Fibroblast of skin of abdomen (primary cell): ENCODE results near the gene CELA2A.
"Not testable (repeated sequence)": the region's sequence is repeated elsewhere in the genome, so short reads cannot be mapped to it uniquely, and the experiment has no call there.

Experiments
- DNase-seq: peaks from one replicate; pipeline ENCODE4 v3.0.0-alpha.2; 2013

CELA2A gene

DNA sequence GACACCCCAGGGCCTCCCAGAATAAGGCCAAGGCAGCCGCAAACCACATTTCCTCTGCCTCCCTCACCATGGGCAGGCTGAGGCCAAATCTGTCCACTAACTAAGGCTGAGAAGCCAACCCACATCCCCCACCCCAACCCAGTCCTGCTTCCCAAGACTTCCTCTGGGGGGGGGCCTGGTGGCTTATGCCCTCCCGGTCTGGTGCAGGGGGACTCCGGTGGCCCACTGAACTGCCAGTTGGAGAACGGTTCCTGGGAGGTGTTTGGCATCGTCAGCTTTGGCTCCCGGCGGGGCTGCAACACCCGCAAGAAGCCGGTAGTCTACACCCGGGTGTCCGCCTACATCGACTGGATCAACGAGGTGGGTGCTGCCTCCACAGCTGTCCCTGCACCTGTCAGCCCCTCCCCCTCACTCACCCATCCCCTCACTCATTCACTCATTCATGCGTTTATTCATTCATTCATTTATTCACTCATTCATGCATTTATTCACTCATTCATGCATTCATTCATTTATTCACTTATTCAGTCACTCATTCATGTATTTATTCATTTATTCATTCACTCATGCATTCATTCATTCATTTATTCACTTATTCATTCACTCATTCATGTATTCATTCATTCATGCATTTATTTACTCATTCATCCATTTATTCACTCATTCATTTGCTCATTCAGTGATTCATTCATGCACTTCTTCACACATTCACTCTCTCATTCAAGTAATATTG, 11.0 kb upstream of the CELA2A start:
- no peak for DNase-seq

DNA sequence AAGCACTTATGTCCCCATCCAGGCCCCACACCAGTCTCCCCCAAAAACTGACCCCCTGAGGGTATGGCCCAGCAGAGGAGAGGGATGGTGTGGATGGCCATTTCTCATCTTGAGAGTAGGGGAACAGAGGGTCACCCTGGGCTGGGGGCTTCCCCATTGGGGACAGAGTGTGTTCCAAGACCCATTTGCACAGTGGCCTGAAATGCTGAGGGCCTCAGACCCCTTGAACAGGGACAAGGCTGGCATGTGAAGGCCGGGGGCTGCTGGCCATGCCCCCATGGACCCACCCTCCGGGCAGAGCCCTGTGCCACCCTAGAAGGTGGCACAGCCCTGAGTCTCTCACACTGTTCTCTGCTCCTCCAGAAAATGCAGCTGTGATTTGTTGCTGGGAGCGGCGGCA, 10.3 kb upstream of the CELA2A start:
- DNase-seq: no peak

DNA sequence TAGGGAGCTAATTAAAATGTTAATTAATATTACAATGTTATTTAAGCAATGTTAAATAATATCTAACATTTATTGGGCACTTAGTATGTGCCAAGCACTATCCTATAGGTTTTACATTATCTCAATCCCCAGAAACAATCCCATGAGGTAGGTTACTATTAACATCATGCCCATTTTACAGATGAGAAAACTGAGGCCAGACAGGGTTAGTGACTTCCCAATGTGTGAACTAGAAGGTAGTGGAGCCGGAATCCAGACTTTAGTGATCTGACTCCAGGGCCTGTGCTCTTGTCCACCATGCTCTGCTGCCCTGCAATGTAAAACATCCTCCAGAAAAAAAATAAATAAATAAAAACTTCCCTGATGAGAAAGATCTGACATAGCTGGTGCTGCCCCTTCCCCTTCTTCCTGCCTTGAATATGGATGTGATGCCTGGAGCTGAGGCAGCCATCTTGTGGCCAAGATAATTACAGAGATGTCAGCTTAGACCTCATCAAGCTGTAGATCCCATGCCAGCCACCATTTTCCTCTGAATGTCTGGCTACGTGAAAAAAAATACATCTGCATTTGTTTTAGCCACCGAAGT, 7.6 kb upstream of the CELA2A start:
- no peak for DNase-seq

DNA sequence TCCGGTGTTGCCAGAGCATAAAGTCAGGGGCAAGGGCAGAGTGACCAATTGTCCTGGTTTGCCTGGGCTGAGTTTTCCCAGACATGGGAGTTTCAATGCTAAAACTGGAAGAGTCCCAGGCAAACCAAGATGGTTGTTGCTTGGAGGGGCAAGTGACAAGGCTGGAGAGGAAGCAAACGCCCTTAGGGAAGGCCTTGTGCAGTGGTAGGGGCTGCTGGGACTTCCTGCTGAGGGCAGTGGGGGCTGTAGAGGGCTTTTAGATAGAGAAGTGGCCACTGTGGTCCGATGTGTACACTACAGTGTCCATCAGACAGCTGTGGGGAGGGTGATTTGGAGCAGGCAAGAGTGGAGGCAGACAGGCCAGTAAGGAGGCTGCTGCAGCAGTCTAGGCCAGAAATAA, 7.0 kb upstream of the CELA2A start:
- DNase-seq: no peak

DNA sequence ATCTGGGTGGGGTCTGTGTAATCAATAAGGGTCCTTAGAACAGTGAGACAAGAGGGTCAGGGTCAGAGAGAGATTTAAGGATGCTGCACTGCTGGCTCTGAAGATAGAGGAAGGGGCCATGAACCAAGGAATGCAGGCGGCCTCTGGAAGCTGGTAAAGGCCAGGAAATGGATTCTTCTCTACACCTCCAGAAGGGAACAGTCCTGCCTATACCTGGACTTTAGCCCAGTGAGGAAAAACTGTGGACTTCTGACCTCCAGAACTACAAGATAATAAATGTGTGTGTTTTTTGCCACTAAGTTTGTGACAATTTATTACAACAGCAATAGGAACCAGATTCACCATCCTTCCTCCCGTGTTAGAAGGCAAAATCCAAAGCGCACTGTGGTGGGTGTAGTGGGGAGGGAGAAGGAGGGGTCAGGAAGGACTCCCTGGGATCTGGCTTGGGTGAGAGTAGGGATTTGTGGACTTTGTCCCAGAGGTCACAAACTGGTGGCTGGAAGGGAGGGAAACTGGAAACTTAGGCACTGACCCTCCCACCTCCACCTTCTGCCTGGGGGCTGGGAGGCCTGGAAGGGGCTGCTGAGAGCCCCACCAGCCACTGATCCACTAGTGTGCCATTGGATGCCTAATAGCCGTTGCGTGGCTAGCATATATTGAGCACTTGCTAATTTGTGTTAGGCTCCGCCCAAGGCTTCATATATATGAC, 5.4 kb upstream of the CELA2A start:
- no peak for DNase-seq

DNA sequence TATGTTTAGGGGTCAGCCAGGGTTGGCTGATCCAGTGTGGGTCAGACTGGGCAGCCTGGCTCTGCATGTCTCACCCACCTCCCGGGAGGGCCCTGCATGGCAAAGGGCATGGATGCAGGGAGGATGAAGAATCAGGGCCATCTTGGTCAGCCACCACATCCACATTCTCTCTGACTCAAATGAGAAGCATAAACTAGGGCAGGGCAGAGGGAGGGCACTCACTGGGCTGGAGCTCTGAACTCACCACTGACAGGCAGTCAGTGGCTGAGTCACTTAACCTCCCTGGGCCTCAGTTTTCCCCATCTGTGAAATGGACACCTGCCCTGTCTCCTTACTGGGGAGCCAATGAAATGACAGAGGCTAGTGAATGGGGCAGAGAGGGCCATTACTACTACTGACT, 4.3 kb upstream of the CELA2A start:
- DNase-seq: no peak

DNA sequence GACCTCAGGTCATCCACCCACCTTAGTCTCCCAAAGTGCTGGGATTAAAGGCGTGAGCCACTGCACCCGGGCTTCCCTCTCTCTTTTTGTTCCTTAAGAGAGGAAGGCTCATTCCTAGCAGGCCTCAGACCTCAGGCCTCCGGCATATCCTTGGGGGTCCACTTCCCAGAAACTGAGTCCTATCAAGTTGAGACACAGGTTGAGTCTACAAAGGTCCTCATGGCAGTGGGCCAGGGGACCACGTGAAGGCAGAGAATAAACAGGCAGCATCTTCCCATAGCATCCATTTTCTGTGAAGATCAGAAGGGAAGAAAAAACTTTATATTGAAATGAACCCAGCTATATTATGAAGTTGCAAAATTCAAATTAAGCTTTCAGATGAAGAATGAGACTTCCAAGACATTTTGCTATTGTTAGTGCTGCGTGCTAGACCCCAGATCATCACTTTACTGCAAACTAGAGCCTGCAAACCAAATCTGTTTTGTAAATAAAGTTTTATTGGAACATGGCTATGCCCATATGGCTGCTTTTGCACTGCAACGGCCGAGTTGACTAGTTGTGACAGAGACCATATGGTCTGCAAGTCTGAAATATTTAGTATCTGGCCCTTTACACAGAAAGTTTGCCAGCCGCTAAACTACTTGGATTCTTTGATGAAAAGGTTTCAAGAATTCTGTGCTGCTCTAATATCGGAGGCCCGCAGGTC, 3.5 kb upstream of the CELA2A start:
- no peak for DNase-seq

DNA sequence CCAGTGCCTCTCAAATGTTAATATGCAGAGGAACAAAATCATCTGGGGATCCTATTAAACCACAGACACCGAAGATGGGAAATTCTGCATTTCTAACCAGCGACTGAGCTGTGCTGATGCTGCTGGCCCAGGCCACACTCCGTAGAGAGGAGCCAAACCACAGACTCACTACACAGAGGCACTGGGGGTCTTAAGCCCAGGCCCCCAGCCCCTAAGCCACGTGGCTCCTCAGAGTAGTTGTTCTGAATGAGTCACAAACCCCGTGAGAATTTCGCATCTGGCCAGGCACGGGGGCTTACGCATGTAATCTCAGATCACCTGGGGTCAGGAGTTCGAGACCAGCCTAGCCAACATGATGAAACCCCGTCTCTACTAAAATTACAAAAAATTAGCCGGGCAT, 2.8 kb upstream of the CELA2A start:
- DNase-seq: peak; percentile 55

DNA sequence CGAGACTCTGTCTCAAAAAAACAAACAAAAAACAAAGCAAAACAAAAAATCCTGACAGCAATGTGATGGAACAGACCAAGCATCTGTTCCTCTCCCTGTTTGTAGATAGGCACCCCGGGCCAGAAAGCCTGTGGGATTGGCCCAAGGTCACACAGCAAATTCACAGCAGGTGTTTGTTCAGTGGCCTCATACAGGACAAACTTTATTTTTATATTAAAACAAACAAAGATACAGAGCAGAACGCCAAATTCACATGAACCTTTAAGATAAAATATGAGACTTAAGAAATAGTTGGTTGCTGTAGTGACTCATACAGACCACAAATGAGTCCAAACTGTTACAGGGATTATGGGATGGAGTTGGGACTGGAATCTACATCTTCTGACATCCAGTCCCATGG, 2.3 kb upstream of the CELA2A start:
- peak; percentile 67 for DNase-seq

DNA sequence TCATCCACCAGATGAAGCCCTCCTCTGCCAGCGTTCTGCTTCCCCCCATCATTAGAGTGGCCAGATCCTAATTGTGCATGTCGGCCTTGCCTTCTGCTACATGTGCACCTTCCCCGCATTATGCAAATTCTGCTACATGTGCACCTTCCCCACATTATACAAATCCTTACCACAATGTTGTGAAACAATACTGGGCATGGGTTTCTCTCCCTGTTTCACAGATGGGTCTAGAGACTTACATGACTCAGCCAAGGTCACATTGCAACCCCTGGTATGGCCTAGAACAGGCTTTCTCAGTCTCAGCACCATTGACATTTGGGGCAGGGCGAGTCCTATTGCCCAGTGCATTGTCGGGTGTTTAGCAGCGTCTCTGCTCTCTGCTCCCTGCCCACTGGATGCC, 1.0 kb upstream of the CELA2A start:
- peak; percentile 13 for DNase-seq

DNA sequence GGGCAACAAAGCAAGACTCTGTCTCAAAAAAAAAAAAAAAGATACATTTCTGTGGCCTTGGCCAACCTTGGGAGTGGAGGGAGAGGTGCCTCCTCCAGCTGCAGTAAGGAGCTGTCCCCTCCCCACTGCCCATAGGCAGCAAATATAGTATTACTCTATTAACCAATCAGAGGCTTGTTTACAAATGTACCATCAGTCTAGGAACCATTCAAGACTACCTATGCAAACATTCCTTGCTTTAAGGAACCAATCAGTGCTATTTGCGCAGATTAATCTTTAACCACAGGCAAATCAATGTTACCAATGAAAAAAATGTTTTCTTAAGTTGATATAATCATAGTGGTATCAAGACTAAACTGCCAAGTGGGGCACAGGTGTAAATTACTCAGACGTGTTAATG, 1.1 kb downstream of the CELA2A start:
- DNase-seq: no peak

DNA sequence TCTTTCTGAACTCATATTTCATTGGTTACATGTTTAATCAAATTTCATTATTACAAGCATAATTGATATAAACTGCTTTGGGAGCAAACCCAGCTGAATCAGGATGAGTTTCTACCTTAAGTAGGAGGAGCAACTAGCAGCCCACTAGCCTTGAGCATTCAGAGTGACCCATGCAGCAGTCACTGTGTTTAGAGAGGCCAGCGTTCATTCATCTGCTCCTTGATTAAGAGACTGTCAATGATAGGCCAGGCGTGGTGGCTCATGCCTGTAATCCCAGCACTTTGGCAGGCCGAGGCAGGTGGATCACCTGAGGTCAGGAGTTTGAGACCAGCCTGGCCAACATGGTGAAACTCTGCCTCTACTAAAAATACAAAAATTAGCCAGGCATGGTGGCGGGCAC, 1.9 kb downstream of the CELA2A start:
- DNase-seq: not testable (repeated sequence)

DNA sequence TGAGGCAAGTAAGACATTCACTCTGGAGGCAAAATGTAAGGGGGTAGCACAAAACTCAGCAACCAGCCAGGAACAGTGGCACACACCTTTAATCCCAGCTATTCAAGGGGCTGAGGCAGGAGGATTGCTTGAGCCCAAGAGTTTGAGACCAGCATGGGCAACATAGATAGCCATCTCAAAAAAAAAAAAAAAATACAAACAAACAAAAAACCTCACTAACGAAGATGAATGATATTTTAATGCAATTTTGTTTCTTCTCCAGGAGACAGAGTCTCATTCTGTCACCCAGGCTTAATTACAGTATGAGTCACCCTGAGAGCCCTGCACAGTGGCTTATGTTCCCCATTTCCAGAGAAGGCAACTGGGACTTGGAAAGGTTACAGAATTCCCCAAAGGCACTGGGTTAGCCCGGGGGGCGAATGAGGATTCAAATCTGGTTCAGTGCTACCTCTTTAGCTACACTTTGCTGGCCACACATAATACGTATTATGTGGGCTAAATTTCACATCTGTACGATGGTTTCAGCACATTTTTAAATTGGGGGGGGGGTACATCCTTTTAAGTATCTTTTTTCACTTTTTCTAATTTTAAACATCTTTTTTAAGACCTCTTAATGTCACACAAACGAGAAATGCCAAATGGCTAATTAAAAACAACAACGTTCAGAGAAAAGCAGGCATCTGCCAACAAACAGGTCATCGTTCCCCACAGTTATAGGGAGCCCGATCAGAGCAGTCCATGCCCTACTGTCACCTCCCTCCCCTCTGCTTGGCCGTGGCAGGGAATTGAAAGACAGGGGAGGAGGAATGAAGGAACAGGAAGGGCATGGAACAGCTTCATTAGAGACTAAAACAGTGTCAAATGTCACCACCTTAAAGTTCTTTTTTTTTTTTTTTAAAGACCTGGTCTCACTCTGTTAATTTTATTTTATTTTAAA, 3.5 kb downstream of the CELA2A start:
- DNase-seq: no peak

DNA sequence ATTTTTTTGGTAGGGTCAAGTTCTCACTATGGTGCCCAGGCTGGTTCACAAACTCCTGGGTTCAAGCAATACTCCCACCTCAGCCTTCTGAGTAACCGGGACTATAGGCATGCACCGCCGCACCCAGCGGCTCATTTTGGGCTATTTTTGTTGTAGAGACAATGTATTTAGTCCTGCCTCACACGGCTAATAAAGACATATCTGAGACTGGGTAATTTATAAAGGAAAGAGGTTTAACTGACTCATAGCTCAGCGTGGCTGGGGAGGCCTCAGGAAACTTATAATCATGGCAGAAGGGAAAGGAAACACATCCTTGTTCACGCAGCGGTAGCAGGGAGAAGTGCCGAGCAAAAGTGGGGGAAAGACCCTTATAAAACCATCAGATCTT, 4.2 kb downstream of the CELA2A start:
- no peak for DNase-seq

DNA sequence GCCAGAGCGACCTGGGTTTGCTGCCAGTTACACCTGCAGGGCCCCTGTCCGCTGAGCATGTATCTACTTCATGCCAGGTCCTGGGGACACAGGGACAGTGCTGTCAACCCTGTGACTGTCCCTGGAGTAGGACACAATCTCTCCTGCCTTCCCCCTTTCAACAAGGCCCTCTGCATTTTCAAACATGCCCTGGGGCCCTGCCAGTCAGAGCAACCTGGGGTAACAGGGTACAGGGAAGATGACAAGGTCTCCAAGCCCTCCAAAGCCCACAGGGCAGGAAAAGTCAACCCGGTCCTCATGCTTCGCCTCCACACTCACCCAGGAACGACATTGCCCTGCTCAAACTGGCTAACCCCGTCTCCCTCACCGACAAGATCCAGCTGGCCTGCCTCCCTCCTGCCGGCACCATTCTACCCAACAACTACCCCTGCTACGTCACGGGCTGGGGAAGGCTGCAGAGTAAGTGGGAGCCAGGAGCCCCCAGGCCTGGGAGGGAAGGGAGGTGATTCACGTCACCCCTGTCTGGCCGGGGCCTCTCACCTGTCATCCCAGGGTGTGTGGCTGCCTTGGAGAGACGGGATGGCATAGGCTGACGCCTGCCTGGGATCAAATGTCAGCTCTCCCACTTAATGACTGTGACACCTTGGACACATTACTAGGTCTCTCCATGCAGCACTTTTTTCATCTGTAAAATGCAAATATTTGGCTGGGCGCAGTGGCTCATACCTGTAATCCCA, 6.7 kb downstream of the CELA2A start:
- not testable (repeated sequence) for DNase-seq

DNA sequence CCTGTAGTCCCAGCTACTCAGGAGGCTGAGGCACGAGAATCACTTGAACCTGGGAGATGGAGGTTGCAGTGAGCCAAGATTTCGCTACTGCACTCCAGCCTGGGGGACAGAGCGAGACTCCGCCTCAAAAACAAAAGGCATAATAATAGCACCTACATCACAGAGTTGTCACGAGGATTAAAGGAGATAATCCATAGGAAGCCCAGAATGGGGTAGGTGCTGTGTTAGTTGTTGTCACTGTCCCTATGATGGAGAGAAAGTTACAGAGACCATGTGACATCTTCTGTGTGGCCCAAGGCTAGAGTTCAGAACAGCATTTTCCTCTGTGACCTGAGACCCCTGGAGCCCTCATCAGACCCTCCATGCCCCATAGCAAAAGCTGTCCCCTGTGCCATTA, 7.4 kb downstream of the CELA2A start:
- not testable (repeated sequence) for DNase-seq

DNA sequence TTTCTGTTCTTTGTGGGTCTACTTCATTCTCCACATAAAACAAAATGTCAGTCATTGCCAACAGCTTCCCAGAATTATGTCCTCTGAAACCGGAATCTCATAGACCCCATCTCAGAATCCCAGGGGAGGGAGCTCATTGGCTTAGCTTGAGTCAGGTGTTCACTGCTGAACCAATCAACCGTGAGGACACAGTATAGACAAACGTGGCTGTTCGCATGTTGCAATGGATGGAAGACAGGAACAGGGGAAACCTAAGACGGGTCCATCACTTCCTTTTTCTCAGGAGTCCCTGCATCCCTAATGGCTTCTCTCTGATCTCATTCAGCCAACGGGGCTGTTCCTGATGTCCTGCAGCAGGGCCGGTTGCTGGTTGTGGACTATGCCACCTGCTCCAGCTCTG, 9.1 kb downstream of the CELA2A start:
- DNase-seq: no peak

DNA sequence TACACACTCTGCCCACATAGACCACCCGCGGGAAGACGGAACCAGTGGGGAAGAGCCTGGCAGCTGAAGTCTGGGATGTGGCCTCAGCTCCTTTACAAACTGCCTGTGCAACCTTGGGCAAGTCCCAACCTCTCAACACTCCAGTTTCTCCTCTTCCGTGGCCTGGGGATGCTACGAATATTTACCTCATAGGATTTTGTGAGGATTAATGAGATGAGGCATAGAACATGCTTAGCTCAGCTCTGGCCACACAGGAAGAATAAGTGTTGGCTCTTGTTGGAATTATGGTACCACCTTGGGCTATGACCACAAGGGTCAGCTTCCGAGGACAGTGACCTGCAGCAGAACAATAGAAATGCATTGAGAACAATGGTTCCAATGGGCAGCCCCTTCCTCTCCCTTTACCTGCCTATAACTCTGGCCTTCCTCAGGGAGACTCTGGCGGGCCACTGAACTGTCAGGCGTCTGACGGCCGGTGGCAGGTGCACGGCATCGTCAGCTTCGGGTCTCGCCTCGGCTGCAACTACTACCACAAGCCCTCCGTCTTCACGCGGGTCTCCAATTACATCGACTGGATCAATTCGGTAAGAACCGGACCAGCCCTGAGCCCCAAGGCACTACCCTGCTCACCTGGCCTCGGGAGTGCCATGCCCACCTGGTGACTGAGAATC, 10.6 kb downstream of the CELA2A start:
- DNase-seq: not testable (repeated sequence)

DNA sequence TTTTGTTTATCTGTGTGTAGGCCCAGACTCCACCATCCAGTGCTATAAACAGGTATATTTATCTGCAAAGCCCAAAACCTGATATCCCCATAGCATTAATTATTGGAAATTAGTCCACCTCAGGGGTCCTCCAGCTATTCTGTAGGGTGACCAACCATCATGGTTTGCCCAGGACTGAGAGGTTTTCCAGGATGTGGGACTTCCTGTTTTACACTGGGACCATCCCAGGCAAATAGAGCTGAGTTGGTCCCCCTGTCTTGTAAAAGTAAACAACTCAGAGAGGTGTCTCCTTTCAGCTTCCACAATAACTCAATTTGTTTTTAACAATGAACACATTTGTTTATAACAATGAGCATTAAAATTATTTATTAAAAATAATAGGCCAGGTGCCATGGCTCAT, 11.6 kb downstream of the CELA2A start:
- DNase-seq: no peak

DNA sequence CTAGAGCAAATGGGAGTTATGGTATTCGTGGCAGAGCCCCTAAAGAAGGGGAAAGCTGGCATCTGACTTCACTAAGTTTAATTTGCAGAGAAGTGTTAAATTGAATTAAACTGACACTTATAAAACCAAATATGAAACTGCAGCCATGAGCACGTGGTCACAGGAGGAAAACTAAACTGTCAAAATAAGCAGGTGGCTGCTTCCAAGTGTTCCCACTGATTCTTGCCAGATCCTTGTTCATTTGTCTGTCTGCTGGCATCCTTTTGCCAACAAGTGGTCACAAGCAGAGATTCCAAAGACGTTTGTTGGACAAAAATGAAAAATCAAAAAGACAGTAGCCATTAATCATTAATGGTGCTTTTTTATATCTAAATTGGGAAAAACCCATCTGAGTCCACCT, 12.8 kb downstream of the CELA2A start:
- no peak for DNase-seq
